Suppressor macrophage treated with lipopolysaccharide for 1 hour (primary cell): ENCODE measurements around the gene CNMD.

Source experiments
- DNase-seq, 3 donors: peaks; one replicate each; pipeline ENCODE4 v3.0.0-alpha.2; 2020 to 2022

The CNMD gene

GRCh38 chr13:52739468-52740071 is at the start of gene CNMD:
Gene CNMD (minus strand): TSS chr13:52739820. CDS start chr13:52739701, 119 bp downstream.
- no peak for DNase-seq

GRCh38 chr13:52788011-52788410 is 48.4 kb upstream of the CNMD start:
- DNase-seq: no peak

- no peak for DNase-seq
Measured at GRCh38 chr13:52787235-52787634, 47.6 kb upstream of the CNMD start.

- no peak for DNase-seq
Measured at GRCh38 chr13:52786766-52787165, 47.1 kb upstream of the CNMD start.

GRCh38 chr13:52785739-52786138 is 46.1 kb upstream of the CNMD start:
- no peak for DNase-seq

GRCh38 chr13:52784591-52785340 is 45.1 kb upstream of the CNMD start:
- DNase-seq: no peak

- DNase-seq: no peak
Measured at GRCh38 chr13:52783943-52784342, 44.3 kb upstream of the CNMD start.

- no peak for DNase-seq
Measured at GRCh38 chr13:52782471-52783448, 43.1 kb upstream of the CNMD start.

GRCh38 chr13:52780611-52781010 is 41.0 kb upstream of the CNMD start:
- no peak for DNase-seq

GRCh38 chr13:52780092-52780491 is 40.5 kb upstream of the CNMD start:
- no peak for DNase-seq

GRCh38 chr13:52779103-52779502 is 39.5 kb upstream of the CNMD start:
- DNase-seq: no peak

- DNase-seq: no peak
Measured at GRCh38 chr13:52776726-52777125, 37.1 kb upstream of the CNMD start.

GRCh38 chr13:52775511-52775910 is 35.9 kb upstream of the CNMD start:
- no peak for DNase-seq

GRCh38 chr13:52767949-52768516 is 28.4 kb upstream of the CNMD start:
- DNase-seq: no peak

- DNase-seq: no peak
Measured at GRCh38 chr13:52765611-52766390, 26.2 kb upstream of the CNMD start.

- DNase-seq: no peak
Measured at GRCh38 chr13:52760077-52760476, 20.5 kb upstream of the CNMD start.

- DNase-seq: no peak
Measured at GRCh38 chr13:52758114-52758513, 18.5 kb upstream of the CNMD start.

GRCh38 chr13:52751196-52751595 is 11.6 kb upstream of the CNMD start:
- DNase-seq: no peak

- DNase-seq: no peak
Measured at GRCh38 chr13:52750713-52751112, 11.1 kb upstream of the CNMD start.

GRCh38 chr13:52749419-52749818 is 9.8 kb upstream of the CNMD start:
- DNase-seq: no peak

GRCh38 chr13:52746141-52746540 is 6.5 kb upstream of the CNMD start:
- no peak for DNase-seq

- DNase-seq: no peak
Measured at GRCh38 chr13:52744842-52745375, 5.3 kb upstream of the CNMD start.
